UCSD-AML1 (cell line): ENCODE measurements around the gene TMEM161A.
A peak's percentile ranks its signal among the peaks of the same experiment; 100 is the strongest.
"Not testable (repeated sequence)": the region's sequence is repeated elsewhere in the genome, so short reads cannot be mapped to it uniquely, and the experiment has no call there.

Source experiments
- DNase-seq: peaks from one replicate; lab custom pipeline; 2025; ENCODE audit not compliant: unreplicated experiment; lab: John Stamatoyannopoulos, UW

The TMEM161A gene

DNA sequence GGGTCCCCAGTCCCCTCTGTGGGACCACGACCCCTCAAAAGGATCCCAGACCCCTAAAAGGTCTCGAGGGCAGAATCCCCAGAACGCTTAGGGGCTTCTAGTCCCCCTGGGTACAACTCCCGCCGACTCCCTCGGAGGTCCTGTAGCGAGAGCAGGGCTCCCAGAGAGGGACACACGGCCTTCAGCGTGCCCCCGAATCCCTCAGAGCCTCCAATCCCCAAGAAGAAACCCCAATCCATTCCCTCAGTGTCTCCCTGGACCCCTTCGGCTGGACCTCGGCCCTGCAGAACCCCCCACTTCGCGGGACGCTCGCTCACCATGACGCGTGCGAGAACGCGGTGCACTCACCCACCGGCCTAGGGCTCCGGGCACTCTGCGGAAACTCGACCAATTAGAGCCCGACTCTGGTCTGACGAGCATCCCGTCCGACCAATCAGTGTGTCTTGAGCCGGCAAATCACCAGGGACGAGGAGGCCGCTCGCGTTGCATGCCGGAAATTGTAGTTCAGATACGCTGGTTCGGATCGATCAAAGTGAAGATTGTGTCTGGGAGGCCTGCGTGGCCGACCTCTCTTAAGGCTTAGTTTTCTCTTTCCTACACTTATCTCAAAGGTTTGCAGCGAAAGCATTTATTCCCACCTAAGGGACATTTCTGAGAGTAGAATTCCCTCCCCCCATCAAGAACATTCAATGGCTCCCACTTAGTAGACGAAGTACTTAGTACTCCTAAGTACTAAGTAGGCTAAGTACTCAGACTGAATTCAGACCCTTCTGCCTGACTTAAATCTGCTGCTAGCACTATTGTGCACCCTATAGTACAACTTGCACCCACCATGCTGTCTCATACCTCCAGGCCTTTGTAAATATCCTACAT is at the start of gene TMEM161A:
Gene TMEM161A (minus strand): TSS at position 370 of the 873 bp plus-strand sequence. CDS start 50 bp downstream, at position 320.
- DNase-seq: peak; percentile 94

DNA sequence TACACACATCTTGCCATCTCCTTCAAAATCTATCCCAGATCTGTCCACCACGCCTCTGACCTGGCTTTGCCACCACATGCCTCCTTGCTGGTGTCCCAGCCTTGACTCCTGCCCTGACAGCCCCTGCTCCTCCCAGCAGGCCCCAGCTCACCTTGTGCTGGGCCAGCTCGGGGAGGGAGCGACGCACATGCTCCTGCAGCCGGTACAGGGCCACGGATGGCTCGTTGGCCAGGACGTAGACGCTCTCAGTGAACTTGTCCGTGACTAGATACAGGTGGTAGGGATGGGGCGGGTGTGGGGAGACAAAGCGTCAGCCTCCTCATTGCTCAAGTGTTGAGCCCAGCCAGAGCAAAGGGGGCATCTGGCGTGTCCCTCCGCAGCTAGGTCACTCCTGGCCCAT is 48.5 kb upstream of the TMEM161A start:
- no peak for DNase-seq

DNA sequence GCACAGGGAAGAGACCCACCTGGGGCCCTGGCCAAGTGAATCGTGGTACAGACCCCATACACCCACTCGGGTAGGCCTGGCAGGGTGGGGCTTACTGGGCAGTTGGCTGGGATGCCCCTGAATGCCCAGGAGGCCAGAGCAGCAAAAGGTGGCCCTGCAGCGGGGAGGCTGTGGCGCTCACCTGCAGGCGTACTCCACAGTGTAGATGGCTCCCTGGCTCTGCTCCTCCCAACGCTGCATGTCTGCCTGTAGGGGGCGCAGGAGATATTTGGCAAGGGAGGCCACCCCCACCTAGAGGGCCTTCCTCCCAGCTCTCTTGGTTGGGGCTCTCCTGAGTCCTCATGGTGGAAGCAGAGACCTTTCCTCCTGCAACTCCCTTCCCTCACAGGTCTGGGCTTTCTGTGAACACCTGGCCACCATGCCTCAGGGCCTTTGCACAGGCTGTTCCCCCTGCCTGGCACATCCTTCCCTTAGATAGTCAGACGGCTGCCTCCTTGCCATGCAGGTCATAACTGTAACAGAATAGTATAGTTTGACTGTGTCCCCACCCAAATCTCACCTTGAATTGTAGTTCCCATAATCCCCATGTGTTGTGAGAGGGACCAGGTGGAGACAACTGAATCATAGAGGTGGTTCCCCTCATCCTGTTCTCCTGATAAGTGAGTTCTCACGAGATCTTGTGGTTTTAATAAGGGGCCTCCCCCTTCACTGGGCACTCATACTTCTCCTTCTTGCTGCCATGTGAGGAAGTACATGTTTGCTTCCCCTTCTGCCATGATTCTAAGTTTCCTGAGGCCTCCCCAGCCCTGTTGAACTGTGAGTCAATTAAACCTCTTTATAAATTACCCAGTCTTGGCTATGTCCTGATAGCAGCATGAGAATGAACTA is 47.8 kb upstream of the TMEM161A start:
- peak; percentile 20 for DNase-seq

DNA sequence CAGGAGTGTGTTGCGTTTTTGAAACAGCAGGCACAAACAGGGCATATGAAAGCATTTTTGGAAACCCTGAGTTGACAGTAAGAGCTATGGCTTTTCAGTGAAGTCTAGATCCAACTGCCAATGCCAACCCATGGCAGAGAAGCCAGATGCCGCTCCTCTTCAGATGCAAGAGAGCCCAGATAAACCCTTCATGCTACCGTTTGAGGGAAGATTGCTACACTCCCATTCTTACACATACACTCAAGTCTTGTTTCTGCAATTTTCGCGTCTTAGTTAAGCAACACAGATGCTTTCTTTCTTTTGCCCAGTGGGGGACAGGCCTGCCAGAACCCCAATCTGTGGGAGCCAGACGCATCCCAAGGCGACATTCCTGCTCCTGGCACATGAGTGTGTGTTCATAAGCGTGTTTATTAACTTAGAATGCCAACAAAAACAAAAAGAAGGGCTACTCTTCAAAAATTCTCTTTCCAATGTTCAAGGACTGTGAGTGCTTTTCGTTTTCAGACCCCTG is 43.3 kb upstream of the TMEM161A start:
- DNase-seq: no peak

DNA sequence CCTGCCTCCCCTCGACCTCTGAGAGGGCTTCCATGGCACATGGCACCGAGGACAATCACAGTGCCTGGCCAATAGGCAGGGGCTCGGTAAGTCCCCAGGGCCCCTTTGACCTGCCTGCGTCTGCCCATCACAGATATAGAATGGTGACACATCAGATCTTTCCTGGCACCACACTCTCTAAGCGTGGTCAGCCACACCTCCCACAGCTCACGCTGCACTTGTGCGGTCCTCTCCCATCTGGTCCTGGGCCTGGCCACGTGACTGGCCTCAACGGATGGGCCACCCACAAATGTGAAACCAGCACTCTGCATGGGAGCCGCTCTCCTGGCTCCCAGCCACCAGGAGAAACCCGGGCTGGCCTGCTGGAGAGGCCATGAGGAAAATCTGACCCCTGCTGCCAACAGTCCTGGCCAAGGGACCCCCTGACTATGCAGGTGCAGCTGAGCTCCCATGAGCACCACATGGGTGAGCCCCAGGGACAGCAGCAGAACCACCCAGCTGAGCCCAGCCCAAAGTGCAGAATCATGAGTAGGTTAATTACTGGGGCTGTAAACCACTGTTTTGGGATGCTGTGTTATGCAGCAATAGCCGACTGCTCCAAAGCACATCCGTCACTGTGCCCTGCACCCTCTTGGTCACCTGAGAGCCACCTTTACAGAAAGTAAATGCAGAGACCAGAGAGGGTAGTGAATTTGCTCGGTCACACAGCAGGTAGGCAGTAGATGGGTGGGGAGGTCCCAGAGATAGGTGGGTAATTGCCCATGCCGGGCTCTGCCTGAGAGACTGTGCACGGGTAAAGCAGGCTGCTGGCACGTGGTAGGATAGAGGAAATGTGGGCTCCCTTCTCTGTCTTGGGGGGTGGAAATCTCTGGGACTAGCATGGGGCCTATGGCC is 41.5 kb upstream of the TMEM161A start:
- no peak for DNase-seq

DNA sequence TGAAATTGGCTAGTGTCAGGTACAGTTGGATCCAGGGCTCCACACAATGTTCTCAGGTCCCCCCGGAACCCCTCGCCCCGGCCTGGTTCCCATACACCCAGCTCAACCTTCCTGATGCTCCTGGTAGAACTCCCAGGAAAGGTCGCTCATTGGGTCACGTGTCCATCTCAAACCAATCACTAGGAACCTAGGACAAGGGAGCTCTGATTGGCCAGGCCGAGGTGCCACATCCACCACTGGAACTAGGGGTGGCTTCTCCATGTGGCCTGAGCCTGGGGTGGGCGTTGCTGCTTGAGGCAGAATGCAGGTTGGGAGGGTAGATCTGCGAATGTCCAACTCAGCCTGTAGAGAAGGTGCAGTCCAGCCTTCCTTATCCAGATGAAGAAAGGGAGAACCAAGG is 38.7 kb upstream of the TMEM161A start:
- DNase-seq: no peak

DNA sequence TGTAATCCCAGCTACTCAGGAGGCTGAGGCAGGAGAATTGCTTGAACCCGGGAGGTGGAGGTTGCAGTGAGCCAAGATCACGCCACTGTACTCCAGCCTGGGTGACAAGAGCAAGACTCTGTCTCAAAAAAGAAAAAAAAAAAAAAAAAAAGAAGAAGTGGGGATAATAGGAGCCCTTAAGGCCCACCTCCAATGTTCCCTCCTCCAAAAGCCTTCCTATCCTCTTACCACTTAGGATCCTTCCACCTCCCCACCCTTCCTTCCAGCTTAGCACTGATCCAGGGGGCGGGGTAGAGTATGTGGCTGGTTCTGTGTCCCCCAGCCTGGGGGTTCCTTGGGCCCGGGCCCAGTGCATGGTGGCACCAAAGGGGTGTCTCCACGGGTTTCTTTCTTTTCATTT is 35.0 kb upstream of the TMEM161A start:
- DNase-seq: not testable (repeated sequence)

DNA sequence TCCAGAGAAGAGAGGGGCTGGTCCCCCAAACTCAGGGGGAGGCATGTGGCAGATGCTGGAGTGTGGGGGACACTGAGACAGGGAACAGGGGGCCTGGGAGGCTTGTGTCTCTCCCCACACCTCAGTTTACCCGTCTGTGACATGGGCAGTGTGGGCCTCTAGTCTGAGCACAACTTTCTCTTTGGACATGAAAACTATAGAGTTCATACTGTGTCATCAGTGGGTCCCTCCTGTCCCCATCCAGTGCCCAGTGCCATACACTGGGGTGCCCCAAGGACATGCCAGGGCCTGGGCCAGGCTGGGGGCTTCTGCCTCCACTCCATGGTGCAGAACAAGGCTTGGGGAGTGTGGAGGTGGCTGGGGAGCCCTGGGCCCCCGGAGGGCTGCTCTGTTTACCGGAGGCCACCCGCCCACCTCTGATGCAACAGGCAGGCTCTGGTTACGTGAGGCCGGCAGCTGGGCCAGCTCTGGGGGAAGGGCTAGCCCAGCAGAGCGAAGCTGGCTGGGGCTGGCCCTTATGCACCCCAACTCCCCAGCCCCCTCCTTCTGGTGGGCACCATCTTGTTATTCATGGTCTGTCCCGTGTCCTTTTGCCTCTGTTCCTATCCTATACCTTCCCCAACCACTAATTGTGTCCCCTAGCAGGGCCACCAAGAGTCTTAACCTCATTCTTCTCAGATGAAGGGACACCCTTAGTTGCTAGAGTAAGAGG is 33.7 kb upstream of the TMEM161A start:
- no peak for DNase-seq

DNA sequence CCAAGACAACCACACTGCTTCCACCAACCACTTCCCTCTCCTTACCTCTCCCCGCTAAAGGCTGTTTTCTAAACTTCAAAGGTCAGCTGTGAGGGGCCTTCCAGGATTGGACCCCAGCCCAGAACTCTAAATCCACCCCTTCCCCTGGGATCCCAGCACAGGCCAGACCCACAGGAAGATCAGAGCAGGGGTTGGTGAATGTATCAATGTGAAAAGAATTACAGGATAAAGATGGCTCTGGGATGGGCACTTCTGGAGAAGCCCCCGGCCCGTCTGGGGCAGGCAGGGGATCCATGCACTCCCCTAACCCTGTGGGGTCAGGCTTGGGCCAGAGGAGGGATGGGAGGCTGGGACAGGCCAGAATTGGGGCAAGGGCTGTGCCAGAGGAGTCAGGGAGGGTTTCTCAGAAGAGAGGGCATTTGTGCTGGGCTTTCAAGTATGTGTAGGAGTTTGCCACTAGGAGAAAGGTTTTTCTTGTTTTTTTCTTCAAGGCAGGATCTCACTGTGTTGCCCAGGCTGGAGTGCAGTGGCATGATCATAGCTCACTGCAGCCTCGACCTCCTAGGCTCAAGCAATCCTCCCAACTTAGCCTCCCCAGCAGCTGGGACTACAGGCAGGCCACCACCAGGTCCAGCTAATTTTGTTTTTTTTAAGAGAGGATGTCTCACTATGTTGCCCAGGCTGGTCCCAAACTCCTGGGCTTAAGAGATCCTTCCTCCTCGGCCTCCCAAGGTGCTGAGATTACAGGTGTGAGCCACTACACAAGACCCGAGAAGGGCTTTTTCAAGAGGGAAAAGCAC is 32.8 kb upstream of the TMEM161A start:
- DNase-seq: no peak

DNA sequence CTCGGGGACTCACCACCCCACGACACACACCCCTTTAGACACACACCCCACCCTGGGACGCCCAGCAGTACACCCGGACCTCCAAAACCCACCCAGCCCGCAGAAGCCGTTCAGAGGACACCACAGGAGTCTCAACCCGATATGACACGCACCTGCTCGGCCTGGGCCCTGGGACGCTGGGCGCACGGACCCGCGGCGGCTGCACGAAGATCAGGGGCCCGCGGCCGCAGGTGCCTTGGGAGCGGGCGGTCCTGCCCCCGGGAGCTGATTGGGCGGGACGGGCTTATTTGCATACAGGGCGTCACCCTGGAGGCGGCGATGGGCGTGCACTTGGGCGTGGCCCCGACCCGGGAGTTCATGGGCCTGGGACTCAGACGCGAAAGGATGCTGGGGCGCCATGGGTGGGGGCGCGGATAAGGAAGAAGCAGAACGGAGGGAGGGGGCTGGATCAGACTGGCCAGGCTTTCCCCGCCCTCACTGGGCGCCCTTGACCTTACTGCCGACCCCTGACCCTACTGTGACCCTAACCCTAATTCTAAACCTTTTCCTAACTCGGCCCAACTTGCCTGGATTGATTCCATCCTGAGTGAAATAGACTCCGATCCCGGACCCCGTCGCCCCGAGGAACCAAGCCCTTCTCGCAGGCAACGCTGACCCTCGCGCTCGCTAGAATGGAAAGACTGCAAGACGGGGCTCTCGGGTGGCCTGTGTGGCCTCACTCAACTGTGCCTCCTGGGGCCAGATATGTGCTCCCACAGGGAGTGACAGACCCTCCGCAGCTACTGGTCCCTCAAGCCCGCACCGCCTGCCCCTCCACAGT is 32.0 kb upstream of the TMEM161A start, which contains the start of gene MEF2B:
Gene MEF2B (minus strand): TSS at position 211 of the 820 bp plus-strand sequence. CDS start 19,528 bp downstream, outside the sequence.
- DNase-seq: no peak

DNA sequence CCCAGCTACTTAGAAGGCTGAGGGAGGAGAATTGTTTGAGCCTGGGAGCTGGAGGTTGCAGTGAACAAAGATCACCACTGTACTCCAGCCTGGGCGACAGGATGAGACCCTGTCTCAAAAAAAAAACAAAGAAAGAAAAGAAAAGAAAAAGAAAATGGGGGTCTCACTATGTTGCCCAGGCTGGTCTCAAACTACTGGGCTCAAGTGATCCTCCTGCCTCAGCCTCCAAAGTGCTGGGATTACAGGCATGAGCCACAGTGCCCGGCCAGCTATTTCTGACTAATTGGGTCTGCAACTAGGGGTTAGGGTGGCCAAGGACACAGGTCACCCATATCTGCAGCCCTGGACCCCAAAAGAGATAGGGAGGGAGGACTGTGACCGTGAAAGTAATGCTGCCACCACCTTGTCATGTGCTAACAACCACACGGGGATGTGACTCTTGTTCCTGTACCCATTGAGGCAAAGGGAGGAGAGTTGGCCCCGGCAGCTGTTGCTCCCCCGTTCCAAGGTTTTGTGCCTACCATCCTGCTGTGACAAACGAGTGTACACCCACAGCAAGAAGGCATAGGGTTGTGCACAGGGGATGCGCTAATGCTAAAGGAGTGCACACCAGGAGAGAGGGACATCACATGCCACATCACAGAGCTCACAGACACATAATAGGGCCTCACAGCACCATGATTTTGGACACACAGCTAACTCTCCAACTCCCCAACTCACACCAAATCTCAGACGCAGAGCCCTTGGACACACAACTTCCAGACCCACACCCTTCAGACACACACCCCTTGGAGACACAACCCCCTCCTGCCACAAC is 31.2 kb upstream of the TMEM161A start:
- DNase-seq: no peak

DNA sequence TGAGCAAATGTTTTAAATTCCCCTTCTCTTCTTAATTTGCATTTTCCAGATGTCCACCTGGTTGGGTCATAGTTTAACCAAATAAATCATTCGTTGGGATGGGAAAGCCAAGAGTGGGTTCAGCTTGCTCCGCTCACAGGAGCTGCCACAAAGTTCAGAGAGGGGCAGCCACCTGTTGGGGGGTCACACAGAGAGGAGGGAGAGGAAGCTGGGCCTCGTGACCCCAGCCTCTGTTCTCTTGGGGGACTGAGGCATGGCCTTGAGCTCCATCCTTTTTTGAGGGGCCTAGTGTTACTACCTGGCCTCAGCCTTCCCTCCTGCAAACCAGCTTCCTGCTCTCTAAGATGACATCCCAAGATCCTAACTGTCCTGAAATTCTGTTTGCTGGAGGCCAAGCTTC is 29.3 kb upstream of the TMEM161A start:
- DNase-seq: no peak

DNA sequence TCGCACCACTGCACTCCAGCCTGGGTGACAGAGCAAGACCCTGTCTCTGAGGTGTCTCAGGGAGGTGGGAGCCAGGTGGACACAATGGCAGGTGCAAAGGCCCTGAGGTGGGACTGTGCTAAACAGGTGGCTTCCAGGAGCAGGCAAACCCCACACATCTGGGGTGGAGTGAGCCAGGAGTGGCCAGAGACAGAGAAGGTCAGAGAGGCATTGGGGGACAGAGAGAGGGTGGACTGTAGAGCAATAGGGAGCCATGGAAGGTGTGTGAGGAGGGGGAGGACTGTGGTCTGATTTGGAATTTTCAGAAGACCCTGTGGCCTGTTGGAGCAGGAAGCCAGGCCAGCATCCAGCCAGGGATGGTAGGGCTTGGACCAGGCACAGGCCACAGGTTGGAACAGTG is 27.1 kb upstream of the TMEM161A start:
- no peak for DNase-seq

DNA sequence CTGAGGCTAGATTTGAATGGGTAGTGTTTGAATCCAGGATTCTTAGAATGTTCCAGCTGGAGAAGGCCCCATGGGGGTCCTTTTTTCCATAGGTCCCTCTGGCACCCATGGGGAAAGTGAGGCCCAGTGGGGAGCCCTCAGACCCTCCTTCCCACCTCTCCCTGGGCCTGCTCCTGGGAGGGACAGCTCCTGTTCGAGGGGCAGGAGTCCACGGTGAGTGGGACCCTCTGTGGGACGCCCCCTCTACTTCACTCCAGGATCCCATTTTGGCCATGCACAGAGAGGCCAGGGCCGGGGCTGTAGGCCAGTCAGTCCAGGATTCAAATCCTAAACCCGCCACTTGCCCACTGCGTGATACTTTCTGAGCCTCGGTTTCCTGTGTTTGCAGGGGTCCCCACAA is 24.2 kb upstream of the TMEM161A start:
- DNase-seq: no peak

DNA sequence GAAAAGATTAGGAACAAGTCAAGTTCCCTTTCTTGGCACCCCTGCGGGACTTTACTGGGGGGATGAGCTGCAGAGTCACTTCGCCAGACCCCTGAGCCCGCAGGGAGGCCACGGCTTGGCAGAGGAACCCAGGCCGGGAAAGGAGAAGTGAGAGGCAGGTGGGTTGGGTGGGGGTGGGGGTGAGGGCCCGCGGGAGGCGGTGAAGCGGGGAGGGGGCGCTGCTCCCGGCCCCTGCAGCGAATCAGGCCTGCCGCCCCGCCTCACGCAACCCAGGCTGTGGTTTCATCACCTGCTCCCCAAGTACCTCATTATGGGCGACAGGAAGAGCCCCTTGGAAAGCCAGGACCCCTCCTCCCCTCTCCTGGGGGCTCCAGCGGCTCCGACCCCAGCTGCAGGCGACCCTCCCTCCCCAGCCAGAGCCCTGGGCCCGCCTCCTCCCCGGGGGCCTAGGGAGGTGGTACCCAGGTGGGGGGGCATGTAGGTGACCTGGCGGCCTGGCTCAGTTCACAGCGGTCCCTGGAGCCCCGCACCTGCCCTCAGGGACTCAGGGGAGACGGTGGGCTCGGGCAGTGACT is 22.3 kb upstream of the TMEM161A start:
- no peak for DNase-seq

DNA sequence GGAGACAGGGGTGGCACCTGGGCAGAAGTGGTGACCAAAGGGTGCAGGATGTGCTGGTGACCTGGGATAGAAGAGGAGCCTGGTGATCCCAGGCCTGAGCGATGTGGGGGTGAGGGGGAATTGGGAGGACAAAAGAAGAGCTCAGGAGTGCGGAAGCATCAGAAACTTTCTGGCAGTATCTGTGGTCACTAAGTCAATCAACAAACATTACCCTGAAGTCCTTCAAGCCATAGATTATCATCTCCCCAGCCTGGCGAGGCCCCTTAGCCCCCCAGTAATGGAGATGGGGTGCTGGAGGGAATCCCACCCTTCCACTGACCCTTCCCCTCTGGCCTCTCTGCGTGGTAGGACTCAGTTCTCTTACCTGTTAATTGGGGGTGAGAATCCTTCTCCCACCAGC is 21.3 kb upstream of the TMEM161A start:
- DNase-seq: no peak

DNA sequence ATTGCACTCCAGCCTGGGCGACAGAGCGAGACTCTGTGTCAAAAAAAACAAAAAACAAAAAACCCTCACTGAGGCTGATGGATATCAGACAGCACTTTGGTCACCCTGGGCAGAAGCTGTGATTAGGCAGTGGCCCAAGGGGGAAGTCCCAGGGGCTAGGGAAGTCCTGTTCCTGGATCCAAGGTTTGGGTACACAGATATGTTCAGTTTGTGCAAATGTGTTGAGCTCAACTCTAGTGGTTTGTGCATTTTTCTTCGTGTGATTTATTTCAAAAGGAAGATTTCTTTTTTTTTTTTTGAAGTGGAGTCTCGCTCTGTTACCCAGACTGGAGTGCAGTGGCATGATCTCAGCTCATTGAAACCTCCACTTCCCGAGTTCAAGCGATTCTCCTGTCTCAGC is 19.5 kb upstream of the TMEM161A start:
- DNase-seq: no peak
